ENCODE results near the gene PSD4. TPM values are rescaled to one million over a fixed set of nuclear protein-coding genes. Genes with fewer than 3 reads are reported as not detected.

PSD4 gene
- total RNA-seq, 1 experiment from 2014 or later, result 1.0 TPM

- Histone ChIP-seq H3K23me2 (ENCODE audit: insufficient read length, low read depth, low read length, poor library complexity, severe bottlenecking) (no peaks in the 10 kb centered on the region), H2BK12ac (ENCODE audit: insufficient read length, low read depth, low read length) (no peak overlapping the region), H2AFZ (ENCODE audit: low read length) (no peak overlapping the region), H2BK15ac (ENCODE audit: low read depth, low read length) (no peak overlapping the region), H3K27ac (ENCODE audit: insufficient read length, low read depth, low read length) (no peak overlapping the region), H3T11ph (ENCODE audit: low read length) (no peak overlapping the region), H3K18ac (ENCODE audit: insufficient read length, low read depth, low read length) (no peak overlapping the region), H3K4ac (ENCODE audit: low read depth, low read length) (no peak overlapping the region), H3K14ac (ENCODE audit: insufficient read depth, low read length) (no peak overlapping the region), H3K27me3 (ENCODE audit: insufficient read depth, low read length) (no peaks in the 10 kb centered on the region), H4K8ac (replicated peaks; ENCODE audit: insufficient read length, low read depth, low read length) (no peak overlapping the region), H2BK20ac (ENCODE audit: low read depth, low read length, poor library complexity, severe bottlenecking) (no peak overlapping the region), H2AK5ac (ENCODE audit: insufficient read length, low read length) (no peak overlapping the region), H3K23ac (ENCODE audit: insufficient read length, low read depth, low read length) (no peak overlapping the region), H2BK5ac (ENCODE audit: insufficient read length, low read length) (no peak overlapping the region), H3K79me2 (ENCODE audit: insufficient read depth, low read length) (no peaks in the 10 kb centered on the region), H2BK120ac (ENCODE audit: low read depth, low read length, poor library complexity, severe bottlenecking) (no peak overlapping the region), H3K4me1 (ENCODE audit: insufficient read depth, low read length) (no peaks in the 10 kb centered on the region), H3K56ac (ENCODE audit: insufficient read length, low read depth, low read length) (no peak overlapping the region), H4K5ac (ENCODE audit: insufficient read length, low read depth, low read length) (no peak overlapping the region), H4K20me1 (ENCODE audit: control insufficient read depth, insufficient read depth, insufficient read length) (no peaks in the 10 kb centered on the region), H3K9ac (ENCODE audit: extremely low read depth, insufficient read length, low read length) (no peak overlapping the region), H3K9me3 (ENCODE audit: control insufficient read depth, low read depth, low read length) (no peaks in the 10 kb centered on the region), H4K91ac (ENCODE audit: insufficient read length, low read depth, low read length) (no peak overlapping the region), H3K4me2 (ENCODE audit: insufficient read depth, insufficient read length, low read length) (no peak overlapping the region), H3K79me1 (ENCODE audit: insufficient read depth, low read depth, low read length, poor library complexity, severe bottlenecking) (no peaks in the 10 kb centered on the region)
- no CpG with 5 or more reads among the region's 2 CpGs for WGBS (ENCODE audit: extremely low coverage, insufficient read length, low lambda C conversion rate)
- Mint-ChIP-seq H3K9me3 (peaks cover 0 to 7% of the 10 kb centered on the region in 2 experiments; a peak in 1 of 5 replicates), H3K36me3 (ENCODE audit: insufficient read depth in 1 of 3, low read depth in 3 of 3) (no peaks in the 10 kb centered on the region), H3K4me1 (peaks cover 0 to 5% of the 10 kb centered on the region in 2 experiments; a peak in 1 of 4 replicates), H3K4me3 (no peak overlapping the region), H3K27ac (no peak overlapping the region), H3K27me3 (ENCODE audit: low read depth) (peaks cover 6% of the 10 kb centered on the region)
- DNase-seq, result no peak
- TF ChIP-seq CTCF (conservative IDR thresholded peaks at IDR 0.05), result no peak
Observed at GRCh38 chr2:113142290-113142689, 31.5 kb upstream of the PSD4 start.
